ENCODE results near the gene KCTD19.

The KCTD19 gene

DNA sequence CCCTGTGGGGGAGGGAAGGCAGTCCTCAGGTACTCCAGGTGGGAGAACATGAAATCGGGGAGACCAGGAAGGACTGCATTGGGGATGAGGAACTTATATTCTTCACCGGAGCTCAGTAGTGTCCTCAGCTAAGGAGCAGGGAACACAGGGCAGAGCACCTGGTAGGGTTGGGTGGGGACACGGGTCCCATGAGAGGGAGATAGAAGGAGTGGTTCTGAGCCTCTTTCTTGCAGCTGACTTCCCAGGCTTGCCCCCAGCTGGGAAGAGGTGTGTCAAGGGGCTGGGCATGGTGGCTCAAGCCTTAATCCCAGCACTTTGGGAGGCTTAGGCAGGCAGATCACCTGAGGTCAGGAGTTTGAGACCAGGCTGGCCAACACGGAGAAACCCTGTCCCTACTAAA is 81.4 kb downstream of the KCTD19 start:
- FAIRE-seq: no peak
- no peak for DNase-seq (ENCODE audit: low spot score)

DNA sequence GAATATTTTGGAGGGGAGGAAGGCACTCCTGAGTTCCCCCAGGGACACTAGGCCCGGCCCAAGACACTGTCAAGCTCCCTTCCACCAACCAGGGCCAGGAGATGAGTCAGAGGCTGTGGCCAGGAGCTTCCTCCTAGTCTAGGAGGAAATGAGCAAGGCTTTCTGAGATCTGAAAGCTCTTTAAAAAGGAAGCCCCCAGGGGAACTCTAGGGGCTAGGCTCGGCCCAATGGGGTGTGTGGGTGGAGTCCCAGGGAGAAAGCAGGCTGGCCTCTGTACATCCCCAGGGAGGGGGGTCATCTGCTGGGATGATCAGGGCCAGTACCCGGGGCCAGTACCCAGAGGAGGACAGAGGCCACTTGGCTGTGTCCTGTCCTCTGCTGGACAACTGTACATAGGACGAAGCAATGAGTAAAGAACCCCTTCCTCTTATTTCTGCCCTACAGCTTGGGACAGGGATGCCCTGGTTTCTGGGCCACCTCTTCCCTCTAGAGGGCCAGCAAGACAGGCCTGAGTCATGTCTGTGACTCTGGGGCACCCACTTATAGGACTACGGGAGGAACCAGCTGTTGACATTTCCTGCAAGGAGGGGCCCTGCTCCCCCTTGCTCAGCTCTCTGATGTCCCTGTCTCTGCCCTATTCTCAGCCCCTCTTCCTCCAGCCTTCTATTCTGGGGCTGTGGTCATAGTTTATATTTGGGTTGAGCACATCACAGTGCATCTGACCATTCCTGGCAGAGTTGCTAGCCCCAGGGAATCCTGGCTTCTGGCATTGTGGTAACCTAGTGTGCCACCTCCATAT is 82.0 kb downstream of the KCTD19 start:
- DNase-seq (ENCODE audit: low spot score): peak; percentile 64

DNA sequence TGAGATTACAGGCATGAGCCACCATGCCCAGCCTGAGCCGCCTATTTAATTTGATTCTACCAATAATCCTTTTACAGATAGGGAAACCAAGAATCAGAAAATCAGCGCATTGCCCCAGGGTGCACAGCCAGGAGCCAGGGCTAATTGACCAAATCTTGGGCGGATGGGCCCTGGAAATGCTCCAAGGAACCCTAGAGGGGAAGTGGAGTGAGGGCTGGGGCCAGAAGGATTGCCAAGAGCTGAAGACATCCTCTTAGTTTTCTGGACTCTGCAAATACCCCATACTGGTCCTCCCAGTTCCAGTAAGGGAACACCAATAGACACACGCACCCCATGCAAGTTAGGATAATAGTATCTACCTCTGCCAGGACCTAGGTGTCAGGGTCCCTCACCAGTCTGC is 83.1 kb downstream of the KCTD19 start:
- no peak for FAIRE-seq
- no peak for DNase-seq (ENCODE audit: low spot score)

More for the DNA sequence above, 82.0 kb downstream of the KCTD19 start:
- FAIRE-seq: no peak

DNA sequence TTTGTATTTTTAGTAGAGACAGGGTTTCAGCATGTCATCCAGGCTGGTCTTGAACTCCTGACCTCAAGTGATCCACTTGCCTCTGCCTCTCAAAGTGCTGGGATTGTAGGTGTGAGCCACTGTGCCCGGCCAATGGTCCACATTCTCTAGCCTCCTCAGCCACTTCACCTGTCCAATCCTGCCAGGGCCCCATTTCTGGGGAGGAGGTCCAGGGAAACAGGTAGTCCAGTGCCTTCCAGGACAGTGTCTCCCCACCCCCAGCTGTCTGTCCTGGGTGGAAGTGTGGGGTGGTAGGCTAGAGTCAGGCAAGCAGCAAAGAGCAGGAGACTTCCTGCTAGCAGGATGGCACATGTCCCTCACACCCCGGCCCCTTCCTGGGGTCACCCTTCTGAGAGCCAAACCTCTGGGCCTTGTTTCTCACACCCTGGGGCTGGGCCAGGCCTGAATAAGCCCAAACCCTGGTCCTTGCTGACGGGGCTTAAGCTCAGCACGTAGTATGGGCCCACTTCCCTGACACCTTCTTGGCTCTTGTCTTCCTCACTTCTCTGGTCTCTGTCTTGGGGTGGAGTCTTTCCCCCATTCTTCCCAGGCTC is 84.3 kb downstream of the KCTD19 start:
- DNase-seq (ENCODE audit: low spot score) (no peak), FAIRE-seq (no peak)

DNA sequence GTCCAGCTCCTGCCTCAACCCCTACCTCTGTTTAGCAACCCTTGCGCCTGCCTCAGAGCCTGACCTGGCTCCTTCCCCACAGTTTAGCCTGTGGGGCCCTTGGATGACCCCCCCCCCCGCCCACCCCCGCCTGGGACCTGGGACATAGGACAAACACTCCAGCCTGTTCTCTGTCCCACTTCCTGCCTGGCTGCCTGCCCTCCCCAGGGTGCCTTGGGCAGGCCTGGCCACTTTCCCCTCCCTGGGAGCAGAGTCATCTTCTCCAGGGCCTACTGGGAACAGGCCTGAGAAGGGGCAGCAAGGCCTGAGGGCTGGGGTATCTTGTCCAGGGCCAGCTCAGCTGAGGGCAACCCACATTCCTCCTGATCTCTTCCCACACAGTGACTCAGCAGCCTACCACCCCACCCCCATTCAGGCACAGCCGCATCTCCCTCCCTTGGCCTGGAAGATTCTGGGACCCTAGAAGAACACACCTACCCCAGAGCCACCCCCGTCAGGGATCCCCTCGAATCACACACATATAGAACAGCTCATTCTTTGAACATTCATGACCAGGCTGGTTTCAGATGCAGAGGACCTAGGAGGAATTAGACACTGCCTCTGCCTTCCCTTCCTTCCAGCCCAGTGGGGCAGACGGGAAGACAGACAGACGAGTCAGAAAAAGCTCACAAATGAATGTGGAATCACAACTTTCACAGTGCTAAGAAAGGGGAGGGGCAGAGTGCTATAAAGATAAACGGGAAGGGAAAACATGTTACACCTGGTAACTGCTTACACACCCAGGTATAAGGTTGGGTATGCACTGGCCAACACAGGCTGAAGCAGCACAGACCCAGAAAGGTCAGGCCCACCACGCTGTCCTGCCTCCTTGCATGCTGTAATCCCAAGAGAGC is 85.3 kb downstream of the KCTD19 start:
- peak; percentile 72 for DNase-seq (ENCODE audit: low spot score)
- FAIRE-seq: no peak

DNA sequence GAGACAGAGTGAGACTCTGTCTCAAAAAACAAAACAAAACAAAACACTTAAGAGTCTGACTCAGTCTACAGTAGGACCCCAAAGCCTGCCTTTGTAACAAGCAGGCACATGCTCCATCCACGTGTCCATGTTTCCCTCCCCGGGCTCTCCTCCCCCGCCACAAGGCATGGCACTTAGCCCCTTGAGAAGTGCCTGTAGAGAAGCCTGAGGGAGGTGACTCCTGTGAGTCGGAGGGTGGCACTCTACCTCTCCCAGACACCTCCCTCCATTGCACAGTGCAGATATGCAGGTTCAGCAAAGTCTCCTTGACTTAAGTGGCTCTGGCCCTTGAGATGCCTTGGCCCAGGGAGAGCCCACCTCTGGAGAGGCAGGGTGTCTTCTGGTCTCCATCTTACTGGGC is 86.0 kb downstream of the KCTD19 start:
- no peak for FAIRE-seq

More for the DNA sequence above, 86.0 kb downstream of the KCTD19 start:
- no peak for DNase-seq (ENCODE audit: low spot score)
